ENCODE measurements around the gene PIGT.
A peak's percentile ranks its signal among the peaks of the same experiment; 100 is the strongest.

PIGT gene

GRCh38 chr20:45448270-45448669 is 32.3 kb downstream of the PIGT start:
- DNase-seq (ENCODE audit: low read depth), result no peak
- TF ChIP-seq CTCF (IDR thresholded peaks at IDR 0.05; ENCODE audit: low read length, missing control alignments), result no peak
- H3K4me3 ChIP-seq (replicated peaks; ENCODE audit: low read depth, low read length), result no peak overlapping the region

DNA sequence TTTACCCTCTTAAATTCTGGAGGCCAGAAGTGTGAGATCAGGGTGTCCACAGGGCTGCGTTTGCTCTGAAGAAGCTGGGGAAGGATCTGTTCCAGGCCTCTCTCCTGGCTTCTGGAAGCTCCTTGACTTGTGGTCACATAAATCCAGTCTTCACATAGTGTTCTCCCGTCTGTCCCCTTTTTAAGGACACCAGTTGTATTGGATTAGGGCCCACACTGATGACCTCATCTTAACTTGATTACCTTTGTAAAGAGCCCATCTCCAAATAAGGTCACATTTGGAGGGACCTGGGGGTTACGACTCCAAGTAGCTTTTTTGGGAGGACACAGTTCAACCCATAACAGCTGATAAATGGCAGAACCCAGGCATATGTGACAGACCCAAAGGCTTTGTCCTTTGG is 33.6 kb downstream of the PIGT start:
- DNase-seq (ENCODE audit: low read depth), result no peak
- no peak for TF ChIP-seq CTCF (IDR thresholded peaks at IDR 0.05; ENCODE audit: low read length, missing control alignments)
- no peak overlapping the region for H3K4me3 ChIP-seq (replicated peaks; ENCODE audit: low read depth, low read length)

- peak; percentile 71 for DNase-seq (ENCODE audit: low read depth)
- TF ChIP-seq CTCF (IDR thresholded peaks at IDR 0.05; ENCODE audit: low read length, missing control alignments), result peak; percentile 73
Observed at GRCh38 chr20:45450097-45450818, 34.3 kb downstream of the PIGT start.

GRCh38 chr20:45452238-45452637 is 36.3 kb downstream of the PIGT start:
- no peak for DNase-seq (ENCODE audit: low read depth)
- no peak overlapping the region for H3K4me3 ChIP-seq (replicated peaks; ENCODE audit: low read depth, low read length)
- TF ChIP-seq CTCF (IDR thresholded peaks at IDR 0.05; ENCODE audit: low read length, missing control alignments), result no peak

More at GRCh38 chr20:45450097-45450818, 34.3 kb downstream of the PIGT start:
- no peak overlapping the region for H3K4me3 ChIP-seq (replicated peaks; ENCODE audit: low read depth, low read length)

GRCh38 chr20:45452772-45453691 is 37.1 kb downstream of the PIGT start:
- DNase-seq (ENCODE audit: low read depth), result no peak
- no peak overlapping the region for H3K4me3 ChIP-seq (replicated peaks; ENCODE audit: low read depth, low read length)
- no peak for TF ChIP-seq CTCF (IDR thresholded peaks at IDR 0.05; ENCODE audit: low read length, missing control alignments)

DNA sequence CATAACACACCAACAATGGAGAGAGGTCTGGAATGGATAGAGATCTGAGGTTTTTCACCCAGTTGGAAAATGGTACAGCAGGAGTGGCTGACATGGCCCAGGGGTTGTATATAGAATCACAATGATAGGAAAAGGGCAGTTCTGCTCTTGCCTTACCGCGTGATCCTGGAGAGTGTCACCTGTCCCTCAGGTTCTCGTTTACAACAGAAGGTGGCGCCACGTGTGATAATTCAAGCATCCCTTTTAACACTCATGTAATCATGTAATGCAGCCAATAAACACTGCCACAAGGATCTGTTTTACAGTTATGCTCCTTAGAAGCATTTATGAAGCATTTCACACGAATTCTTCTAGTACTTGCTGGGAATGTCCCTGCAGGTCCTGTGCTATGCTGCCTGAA is 40.7 kb downstream of the PIGT start:
- peak; percentile 23 for TF ChIP-seq CTCF (IDR thresholded peaks at IDR 0.05; ENCODE audit: low read length, missing control alignments)
- DNase-seq (ENCODE audit: low read depth), result peak; percentile 10
- no peak overlapping the region for H3K4me3 ChIP-seq (replicated peaks; ENCODE audit: low read depth, low read length)
